ENCODE results near the gene MYLK2. TPM values are rescaled to one million over a fixed set of nuclear protein-coding genes. Genes with fewer than 3 reads are reported as not detected.

The MYLK2 gene
- total and polyA plus RNA-seq, 2 of the 4 experiments (the other 2 are of a cell fraction): 0.18 to 0.27 TPM

GRCh38 chr20:31806564-31807355 is 12.4 kb upstream of the MYLK2 start:
- DNase-seq (no peak), ATAC-seq (ENCODE audit: low read depth) (no peak)
- Histone ChIP-seq H4K5ac (ENCODE audit: low read depth, low read length) (no peak overlapping the region), H3K4me3 (ENCODE audit: insufficient read depth, low read depth, low read length) (no peak overlapping the region), H3K27ac (ENCODE audit: insufficient read depth, low read length) (no peak overlapping the region), H3K79me1 (ENCODE audit: low read depth in 1 of 2, low read length in 2 of 2) (peaks cover 3 to 14% of the 10 kb centered on the region in 2 experiments; a peak in 3 of 4 replicates), H3K4me2 (ENCODE audit: low read depth, low read length) (no peak overlapping the region), H3K18ac (ENCODE audit: low read depth, low read length) (no peak overlapping the region), H4K20me1 (ENCODE audit: insufficient read depth, low read length) (no peaks in the 10 kb centered on the region), H3K9me1 (ENCODE audit: insufficient read depth, low read length) (peaks cover 15% of the 10 kb centered on the region), H3K9ac (ENCODE audit: low read depth, low read length) (no peak overlapping the region), H3K36me3 (ENCODE audit: control insufficient read depth, insufficient read depth, low read length) (no peaks in the 10 kb centered on the region), H3K4me1 (ENCODE audit: control insufficient read depth, insufficient read depth, low read length) (peaks cover 11% of the 10 kb centered on the region), H2BK15ac (ENCODE audit: low read depth, low read length) (no peak overlapping the region), H3K4ac (ENCODE audit: low read depth, low read length) (no peak overlapping the region), H2BK120ac (ENCODE audit: low read depth, low read length) (no peak overlapping the region), H2BK5ac (ENCODE audit: low read depth, low read length, poor library complexity, severe bottlenecking) (no peak overlapping the region), H2AK9ac (replicated peaks; ENCODE audit: low read depth, low read length, poor library complexity) (no peak overlapping the region), H3K23ac (ENCODE audit: low read depth, low read length) (no peak overlapping the region), H3K27me3 (ENCODE audit: control insufficient read depth, insufficient read depth, low read length) (no peaks in the 10 kb centered on the region), H4K91ac (ENCODE audit: insufficient read depth, low read depth, low read length) (no peak overlapping the region), H3K9me3 (ENCODE audit: control insufficient read depth, insufficient read depth, low read length) (no peaks in the 10 kb centered on the region), H2AK5ac (ENCODE audit: low read depth, low read length) (no peak overlapping the region), H2BK20ac (ENCODE audit: low read depth, low read length) (no peak overlapping the region), H2AFZ (replicated peaks; ENCODE audit: low read length, poor library complexity) (no peak overlapping the region), H3K14ac (replicated peaks; ENCODE audit: low read depth, low read length) (no peak overlapping the region), H4K8ac (ENCODE audit: low read depth in 2 of 2, low read length in 2 of 2) (no peak overlapping the region), H3K56ac (ENCODE audit: extremely low read depth, insufficient read depth, low read length) (no peak overlapping the region)
- POLR2A ChIA-PET (ENCODE audit: unreplicated experiment): no interaction called here
- TF ChIP-seq RFX5 (IDR thresholded peaks at IDR 0.05; ENCODE audit: low read depth, low read length) (no peak), NFE2L2 (IDR thresholded peaks at IDR 0.05; ENCODE audit: low read depth, low read length) (no peak), MAZ (IDR thresholded peaks at IDR 0.05; ENCODE audit: borderline replicate concordance, low read depth, low read length) (no peak), CEBPB (IDR thresholded peaks at IDR 0.05; ENCODE audit: low read depth, low read length) (no peak), RAD21 (IDR thresholded peaks at IDR 0.05; ENCODE audit: low read length) (no peak), BHLHE40 (IDR thresholded peaks at IDR 0.05; ENCODE audit: low read depth, low read length) (no peak), USF2 (IDR thresholded peaks at IDR 0.05; ENCODE audit: low read depth, low read length) (no peak), MAFK (IDR thresholded peaks at IDR 0.05; ENCODE audit: low read depth, low read length) (no peak), POLR2A (IDR thresholded peaks at IDR 0.05; ENCODE audit: low read depth, low read length) (no peak), CTCF (conservative IDR thresholded peaks at IDR 0.05; ENCODE audit: low read depth, low read length) (no peak), SMC3 (IDR thresholded peaks at IDR 0.05; ENCODE audit: low read depth, low read length) (no peak), CHD1 (IDR thresholded peaks at IDR 0.05; ENCODE audit: low read depth, low read length) (no peak), MXI1 (IDR thresholded peaks at IDR 0.05; ENCODE audit: borderline replicate concordance, low read depth, low read length) (no peak), RCOR1 (IDR thresholded peaks at IDR 0.05; ENCODE audit: insufficient replicate concordance, low read length) (no peak), ELK1 (IDR thresholded peaks at IDR 0.05; ENCODE audit: borderline replicate concordance, low read depth, low read length) (no peak)
- 98% methylated on average over 5 of the region's 8 CpGs; no CpG with 5 or more reads in 1 of the 2 experiments for WGBS, 2 experiments (ENCODE audit: extremely low coverage in 2 of 2, insufficient read length in 1 of 2)
- in situ Hi-C loops (cut with MboI; ENCODE audit: low sequenced_read_pairs): no loop called here
- CTCF ChIA-PET: interaction anchor here (0.5 kb wide), 1 partner anchor 652 kb away, joined by 4 read pairs; no protein-coding TSS in a partner anchor
- no TSS peak for BruUV-seq (replicated peaks)
- intact Hi-C loops (cut with micrococcal nuclease): loop anchor here (5.0 kb wide), 1 partner anchor 366 kb away; no protein-coding TSS in a partner anchor
- dilution Hi-C loops (cut with HindIII; ENCODE audit: low sequenced_read_pairs, unreplicated experiment): no loop called here

Data from IMR-90 (cell line).